CD14-positive monocyte (primary cell): ENCODE results near the gene GPM6B. TPM values are rescaled to one million over a fixed set of nuclear protein-coding genes. Genes with fewer than 3 reads are reported as not detected.

Experiments
- DNase-seq, 3 donors: peaks; one replicate each; pipeline ENCODE4 v3.0.0-alpha.2; 2011 to 2022
- H2AFZ ChIP-seq: 2 replicates; pipeline ENCODE4 v1.6.0; 2012; ENCODE audit warnings: mild to moderate bottlenecking, low read depth, low read length, inconsistent platforms; ENCODE audit not compliant: insufficient read depth, poor library complexity, severe bottlenecking
- H3K27ac ChIP-seq, 2 donors: 1 replicate in 1 of 2; 2 replicates in 1 of 2; pipeline ENCODE4 v1.5.1; 2012 to 2013; ENCODE audit warnings: low read length in 2 of 2, control low read depth in 1 of 2, inconsistent platforms in 1 of 2, low read depth in 1 of 2, mild to moderate bottlenecking in 1 of 2
- H3K27me3 ChIP-seq, 2 donors: one replicate each; pipeline versions ENCODE4 v1.6.0 to v1.6.1; 2011 to 2013; ENCODE audit warnings: low read length in 2 of 2; ENCODE audit not compliant: control insufficient read depth in 2 of 2, insufficient read depth in 2 of 2
- H3K36me3 ChIP-seq, 2 donors: replicated peaks in 1 of 2; 1 replicate in 1 of 2; 2 replicates in 1 of 2; pipeline versions ENCODE4 v1.5.1 to v1.6.1; 2012 to 2013; ENCODE audit warnings: low read length in 2 of 2, control low read depth in 1 of 2, inconsistent platforms in 1 of 2, mild to moderate bottlenecking in 1 of 2; ENCODE audit not compliant: insufficient read depth in 2 of 2, control insufficient read depth in 1 of 2
- H3K4me1 ChIP-seq, 2 donors: 1 replicate in 1 of 2; 2 replicates in 1 of 2; pipeline versions ENCODE4 v1.5.1 to v1.6.1; 2012 to 2013; ENCODE audit warnings: low read length in 2 of 2, control low read depth in 1 of 2, inconsistent platforms in 1 of 2, mild to moderate bottlenecking in 1 of 2, moderate library complexity in 1 of 2; ENCODE audit not compliant: insufficient read depth in 2 of 2, control insufficient read depth in 1 of 2
- H3K4me2 ChIP-seq: replicated peaks from 2 replicates; pipeline ENCODE3; 2012; ENCODE audit warnings: low read length, moderate library complexity, mild to moderate bottlenecking; ENCODE audit not compliant: poor library complexity, severe bottlenecking; ENCODE audit errors: extremely low read depth
- H3K4me3 ChIP-seq, 3 experiments: fragments of 200-600 bp in 1 of 3; sonication (generic) in 1 of 3; replicated peaks in 1 of 3; 1 replicate in 2 of 3; 2 replicates in 1 of 3; pipeline ENCODE4 v1.5.1; 2011 to 2013; ENCODE audit warnings: low read length in 3 of 3, mild to moderate bottlenecking in 3 of 3, control low read depth in 2 of 3, low read depth in 2 of 3, inconsistent platforms in 1 of 3, moderate library complexity in 1 of 3
- H3K79me2 ChIP-seq: 2 replicates; pipeline ENCODE4 v1.6.0; 2012; ENCODE audit warnings: mild to moderate bottlenecking, control low read depth, inconsistent platforms, low read length, moderate library complexity; ENCODE audit not compliant: insufficient read depth
- H3K9ac ChIP-seq: 2 replicates; pipeline ENCODE4 v1.6.0; 2017; ENCODE audit warnings: low read length, mild to moderate bottlenecking; ENCODE audit not compliant: insufficient read depth, poor library complexity, severe bottlenecking
- H3K9me3 ChIP-seq, 2 donors: replicated peaks in 1 of 2; 1 replicate in 1 of 2; 2 replicates in 1 of 2; pipeline versions ENCODE4 v1.5.1 to v1.6.1; 2012 to 2013; ENCODE audit warnings: low read length in 2 of 2, control low read depth in 1 of 2; ENCODE audit not compliant: control insufficient read depth in 1 of 2, insufficient read depth in 1 of 2
- H4K20me1 ChIP-seq: 2 replicates; pipeline ENCODE4 v1.6.0; 2012; ENCODE audit warnings: mild to moderate bottlenecking, low read length, control low read depth, moderate library complexity; ENCODE audit not compliant: insufficient read depth
- H3K27ac Mint-ChIP-seq, 7 donors: one replicate each; pipeline ENCODE4 v1.8.0; 2020; ENCODE audit warnings: mild to moderate bottlenecking in 7 of 7, mixed read lengths in 7 of 7, moderate library complexity in 6 of 7, inconsistent platforms in 2 of 7
- H3K27me3 Mint-ChIP-seq, 3 donors: one replicate each; pipeline ENCODE4 v1.8.0; 2021 to 2022; ENCODE audit warnings: low read depth in 3 of 3, mild to moderate bottlenecking in 3 of 3, mixed read lengths in 3 of 3, moderate library complexity in 3 of 3, inconsistent platforms in 1 of 3
- H3K36me3 Mint-ChIP-seq, 2 donors: one replicate each; pipeline ENCODE4 v1.8.0; 2020; ENCODE audit warnings: mixed read lengths in 2 of 2, inconsistent platforms in 1 of 2, mild to moderate bottlenecking in 1 of 2
- H3K4me1 Mint-ChIP-seq: one replicate; pipeline ENCODE4 v1.8.0; 2020; ENCODE audit warnings: mild to moderate bottlenecking, mixed read lengths
- H3K4me3 Mint-ChIP-seq, 2 donors: one replicate each; pipeline ENCODE4 v1.8.0; 2020; ENCODE audit warnings: mild to moderate bottlenecking in 2 of 2, mixed read lengths in 2 of 2, moderate library complexity in 1 of 2
- H3K9me3 Mint-ChIP-seq, 7 donors: one replicate each; pipeline ENCODE4 v1.8.0; 2020 to 2022; ENCODE audit warnings: mixed read lengths in 7 of 7, mild to moderate bottlenecking in 6 of 7, moderate library complexity in 6 of 7, inconsistent platforms in 2 of 7
- WGBS: methylation state at CpG from one replicate; pipeline ENCODE4 v1.1.5; 2013; ENCODE audit warnings: missing lambda C conversion rate; ENCODE audit not compliant: insufficient coverage; 5-methylcytosine and 5-hydroxymethylcytosine counted together
- intact Hi-C, 2 donors: fragments of 100-400 bp; cut with micrococcal nuclease; formaldehyde crosslinking; loops; one replicate each; pipeline versions ENCODE4 v1.15.0 to v1.15.1; 2023
- polyA plus RNA-seq, 3 donors: library from polyadenylated mRNA; depleted of rRNA in 1 of 3; unstranded in 2 of 3; stranded (reverse) in 1 of 3; fragments of 300-500 nt in 2 of 3; fragments of >200 nt in 1 of 3; fragmentation: Illumina TruSeq in 2 of 3; gene quantifications; 1 replicate in 2 of 3; 2 replicates in 1 of 3; pipeline ENCODE4 v1.2.3, GENCODE V29; 2012 to 2021
- TF ChIP-seq, protein P1 (sequence below): fragments of 200-600 bp; IDR thresholded peaks from one replicate; pipeline ENCODE4 v1.8.0; 2022; ENCODE audit warnings: antibody characterized with exemption, mild to moderate bottlenecking

The GPM6B gene
- polyA plus RNA-seq, 3 donors: not detected

DNA sequence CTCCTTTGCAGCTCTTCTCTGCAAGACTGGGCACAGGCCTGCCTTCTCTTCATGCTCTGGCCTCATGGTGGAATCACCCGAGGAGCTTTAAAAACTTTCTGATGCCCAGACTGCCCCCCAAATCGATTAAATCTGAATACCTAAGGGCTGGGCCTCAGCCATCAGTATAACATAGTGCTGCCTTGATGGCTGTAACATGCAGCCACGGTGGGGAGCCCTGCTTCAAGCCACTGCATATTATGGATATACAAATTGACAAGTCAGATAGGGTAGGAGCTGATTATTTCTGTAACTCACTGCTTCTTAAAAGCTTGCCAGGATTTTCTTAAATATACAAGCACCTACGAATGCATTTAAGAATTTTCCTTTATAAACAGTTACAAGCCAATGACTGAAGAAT is 40.5 kb downstream of the GPM6B start:
- intact Hi-C loops: no loop called here
- Histone ChIP-seq H3K4me2 (no peak overlapping the region), H3K9ac (no peak overlapping the region), H2AFZ (no peak overlapping the region), H3K9me3 (no peaks in the 10 kb centered on the region), H3K27me3 (peaks cover 0 to 2% of the 10 kb centered on the region in 2 donors), H4K20me1 (no peaks in the 10 kb centered on the region), H3K79me2 (no peaks in the 10 kb centered on the region), H3K36me3 (peaks cover 7 to 9% of the 10 kb centered on the region in 2 donors), H3K4me1 (peaks cover 0 to 5% of the 10 kb centered on the region in 2 donors), H3K4me3 (no peak overlapping the region), H3K27ac (no peak overlapping the region)
- H3K4me1 Mint-ChIP-seq: peaks cover 9% of the 10 kb centered on the region
- TF ChIP-seq, protein P1, sequence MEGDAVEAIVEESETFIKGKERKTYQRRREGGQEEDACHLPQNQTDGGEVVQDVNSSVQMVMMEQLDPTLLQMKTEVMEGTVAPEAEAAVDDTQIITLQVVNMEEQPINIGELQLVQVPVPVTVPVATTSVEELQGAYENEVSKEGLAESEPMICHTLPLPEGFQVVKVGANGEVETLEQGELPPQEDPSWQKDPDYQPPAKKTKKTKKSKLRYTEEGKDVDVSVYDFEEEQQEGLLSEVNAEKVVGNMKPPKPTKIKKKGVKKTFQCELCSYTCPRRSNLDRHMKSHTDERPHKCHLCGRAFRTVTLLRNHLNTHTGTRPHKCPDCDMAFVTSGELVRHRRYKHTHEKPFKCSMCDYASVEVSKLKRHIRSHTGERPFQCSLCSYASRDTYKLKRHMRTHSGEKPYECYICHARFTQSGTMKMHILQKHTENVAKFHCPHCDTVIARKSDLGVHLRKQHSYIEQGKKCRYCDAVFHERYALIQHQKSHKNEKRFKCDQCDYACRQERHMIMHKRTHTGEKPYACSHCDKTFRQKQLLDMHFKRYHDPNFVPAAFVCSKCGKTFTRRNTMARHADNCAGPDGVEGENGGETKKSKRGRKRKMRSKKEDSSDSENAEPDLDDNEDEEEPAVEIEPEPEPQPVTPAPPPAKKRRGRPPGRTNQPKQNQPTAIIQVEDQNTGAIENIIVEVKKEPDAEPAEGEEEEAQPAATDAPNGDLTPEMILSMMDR: no peak
- no peak overlapping the region for H3K4me3 Mint-ChIP-seq
- peaks cover 0 to 16% (median 0%) of the 10 kb centered on the region in 3 donors for H3K27me3 Mint-ChIP-seq
- H3K9me3 Mint-ChIP-seq: no peaks in the 10 kb centered on the region
- H3K36me3 Mint-ChIP-seq: peaks cover 13 to 18% of the 10 kb centered on the region in 2 donors
- no peak overlapping the region for H3K27ac Mint-ChIP-seq
- DNase-seq: no peak
- 100% methylated on average over 1 of the region's 4 CpGs for WGBS

DNA sequence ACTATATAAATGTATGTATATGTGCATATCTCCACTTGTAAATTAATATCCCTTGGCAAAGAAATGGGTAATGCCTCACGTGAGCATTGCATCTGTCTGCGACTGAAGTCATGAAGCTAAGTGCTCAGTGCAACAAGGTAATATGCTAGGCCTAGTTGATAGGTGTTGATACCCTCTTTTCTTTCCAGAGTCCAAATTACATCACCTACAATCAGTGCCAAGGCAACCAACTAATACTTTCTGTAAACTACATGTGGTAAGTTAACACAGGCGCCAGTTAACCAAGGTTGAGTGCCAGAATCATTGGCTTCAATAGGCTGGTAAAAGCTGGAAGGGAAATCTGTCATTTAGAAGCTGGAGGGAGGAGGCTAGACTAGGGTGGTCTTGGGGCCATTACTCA is 41.1 kb downstream of the GPM6B start:
- WGBS: no CpG with 5 or more reads among the region's 3 CpGs
- Histone ChIP-seq H3K4me1 (peaks cover 0 to 3% of the 10 kb centered on the region in 2 donors), H3K4me3 (no peak overlapping the region), H4K20me1 (no peaks in the 10 kb centered on the region), H3K36me3 (peaks cover 7 to 9% of the 10 kb centered on the region in 2 donors), H3K4me2 (no peak overlapping the region), H2AFZ (no peak overlapping the region), H3K9me3 (no peaks in the 10 kb centered on the region), H3K9ac (no peak overlapping the region), H3K27me3 (peaks cover 0 to 2% of the 10 kb centered on the region in 2 donors), H3K27ac (no peak overlapping the region), H3K79me2 (no peaks in the 10 kb centered on the region)
- Mint-ChIP-seq H3K9me3 (no peaks in the 10 kb centered on the region), H3K36me3 (peaks cover 13 to 18% of the 10 kb centered on the region in 2 donors), H3K27me3 (peaks cover 0 to 14% (median 0%) of the 10 kb centered on the region in 3 donors), H3K4me1 (peaks cover 7% of the 10 kb centered on the region), H3K27ac (no peak overlapping the region), H3K4me3 (no peak overlapping the region)
- TF ChIP-seq, protein P1: no peak
- no peak for DNase-seq
- intact Hi-C loops: no loop called here
